ENCODE measurements around the gene KCNG2.

The KCNG2 gene

GRCh38 chr18:79889569-79889968, 91.8 kb downstream of the KCNG2 start:
- Histone ChIP-seq H3K79me2 (ENCODE audit: insufficient read depth, low read length) (no peaks in the 10 kb centered on the region), H3K9me3 (ENCODE audit: insufficient read depth, low read length) (peaks cover 33% of the 10 kb centered on the region; the same call in 1 of the 2 replicates), H2AFZ (ENCODE audit: low read depth, low read length, severe bottlenecking) (no peak overlapping the region), H3K36me3 (ENCODE audit: low read length) (no peaks in the 10 kb centered on the region), H3K27me3 (ENCODE audit: low read length) (no peaks in the 10 kb centered on the region), H3K9me2 (replicated peaks; ENCODE audit: insufficient read depth, low read length) (no peaks in the 10 kb centered on the region), H3K27ac (ENCODE audit: low read depth, low read length) (no peak overlapping the region), H3K9ac (ENCODE audit: low read length) (no peak overlapping the region), H3F3A (ENCODE audit: insufficient read depth) (no peaks in the 10 kb centered on the region), H3K4me2 (ENCODE audit: low read depth, low read length, poor library complexity, severe bottlenecking) (no peak overlapping the region), H4K20me1 (ENCODE audit: low read depth, low read length) (no peaks in the 10 kb centered on the region), H3K4me3 (ENCODE audit: insufficient read depth, low read length, poor library complexity, severe bottlenecking) (no peak overlapping the region)
- TF ChIP-seq CTCF (IDR thresholded peaks at IDR 0.05; ENCODE audit: insufficient read depth, low read length, poor library complexity, severe bottlenecking) = no peak

GRCh38 chr18:79890674-79891073, 92.9 kb downstream of the KCNG2 start:
- H2AFZ ChIP-seq (ENCODE audit: low read depth, low read length, severe bottlenecking) = no peak overlapping the region
- no peaks in the 10 kb centered on the region for H4K20me1 ChIP-seq (ENCODE audit: low read depth, low read length)
- no peaks in the 10 kb centered on the region for H3K36me3 ChIP-seq (ENCODE audit: low read length)
- no peak overlapping the region for H3K4me3 ChIP-seq (ENCODE audit: insufficient read depth, low read length, poor library complexity, severe bottlenecking)
- no peak overlapping the region for H3K27ac ChIP-seq (ENCODE audit: low read depth, low read length)
- no peaks in the 10 kb centered on the region for H3F3A ChIP-seq (ENCODE audit: insufficient read depth)
- no peak overlapping the region for H3K9ac ChIP-seq (ENCODE audit: low read length)
- H3K9me2 ChIP-seq (replicated peaks; ENCODE audit: insufficient read depth, low read length) = no peaks in the 10 kb centered on the region
- no peaks in the 10 kb centered on the region for H3K79me2 ChIP-seq (ENCODE audit: insufficient read depth, low read length)
- H3K9me3 ChIP-seq (ENCODE audit: insufficient read depth, low read length) = peaks cover 38% of the 10 kb centered on the region; the same call in 1 of the 2 replicates
- no peak overlapping the region for H3K4me2 ChIP-seq (ENCODE audit: low read depth, low read length, poor library complexity, severe bottlenecking)
- no peaks in the 10 kb centered on the region for H3K27me3 ChIP-seq (ENCODE audit: low read length)
- TF ChIP-seq EZH2phosphoT487 (conservative IDR thresholded peaks at IDR 0.05; ENCODE audit: low read length) (no peak), CTCF (IDR thresholded peaks at IDR 0.05; ENCODE audit: insufficient read depth, low read length, poor library complexity, severe bottlenecking) (no peak)

GRCh38 chr18:79896738-79897137, 99.0 kb downstream of the KCNG2 start:
- H3K27me3 ChIP-seq (ENCODE audit: low read length) = no peaks in the 10 kb centered on the region
- no peaks in the 10 kb centered on the region for H3K36me3 ChIP-seq (ENCODE audit: low read length)
- H3K9me3 ChIP-seq (ENCODE audit: insufficient read depth, low read length) = peaks cover 35% of the 10 kb centered on the region

More at GRCh38 chr18:79896738-79897137, 99.0 kb downstream of the KCNG2 start:
- no peak overlapping the region for H3K4me2 ChIP-seq (ENCODE audit: low read depth, low read length, poor library complexity, severe bottlenecking)
- H3F3A ChIP-seq (ENCODE audit: insufficient read depth) = no peaks in the 10 kb centered on the region
- no peak for TF ChIP-seq EZH2phosphoT487 (conservative IDR thresholded peaks at IDR 0.05; ENCODE audit: low read length)
- TF ChIP-seq CTCF (IDR thresholded peaks at IDR 0.05; ENCODE audit: insufficient read depth, low read length, poor library complexity, severe bottlenecking) = no peak
- H3K79me2 ChIP-seq (ENCODE audit: insufficient read depth, low read length) = no peaks in the 10 kb centered on the region
- H4K20me1 ChIP-seq (ENCODE audit: low read depth, low read length) = no peaks in the 10 kb centered on the region
- H3K4me3 ChIP-seq (ENCODE audit: insufficient read depth, low read length, poor library complexity, severe bottlenecking) = no peak overlapping the region
- H2AFZ ChIP-seq (ENCODE audit: low read depth, low read length, severe bottlenecking) = no peak overlapping the region
- H3K9ac ChIP-seq (ENCODE audit: low read length) = no peak overlapping the region
- no peaks in the 10 kb centered on the region for H3K9me2 ChIP-seq (replicated peaks; ENCODE audit: insufficient read depth, low read length)
- no peak overlapping the region for H3K27ac ChIP-seq (ENCODE audit: low read depth, low read length)

Measured in SU-DHL-6 (cell line).